GM12864 (cell line): ENCODE data around the gene CLTCL1.

Experiments used
- DNase-seq: peaks from one replicate; pipeline ENCODE4 v3.0.0-alpha.2; 2011; ENCODE audit warnings: low read depth
- H3K4me3 ChIP-seq: 2 replicates; pipeline ENCODE4 v1.5.1; 2011; ENCODE audit warnings: mild to moderate bottlenecking, low read depth, low read length, control low read depth
- TF ChIP-seq, protein P1 (sequence below): IDR thresholded peaks from 2 replicates; pipeline ENCODE4 v1.5.1; 2011; ENCODE audit warnings: low read depth, mild to moderate bottlenecking, moderate library complexity, low read length, control low read depth, inconsistent platforms; ENCODE audit errors: missing control alignments

The CLTCL1 gene

DNA sequence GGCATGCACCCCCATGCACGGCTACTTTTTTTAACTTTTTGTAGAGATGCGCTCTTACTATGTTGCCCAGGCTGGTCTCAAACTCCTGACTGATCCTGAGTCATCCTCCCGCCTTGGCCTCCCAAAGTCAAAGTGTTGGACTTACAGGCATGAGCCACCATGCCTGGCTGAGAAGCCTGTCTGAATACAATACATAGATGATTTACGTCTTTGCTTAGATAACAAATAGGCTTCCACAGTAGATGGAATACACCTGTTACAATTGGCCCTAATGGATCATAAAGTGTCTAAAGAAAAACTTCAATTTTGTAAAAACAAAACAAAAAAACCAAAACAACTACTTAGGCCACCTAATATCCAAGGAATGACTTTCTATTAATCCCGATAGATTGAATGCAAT lies 13.0 kb upstream of the CLTCL1 start:
- TF ChIP-seq, protein P1, sequence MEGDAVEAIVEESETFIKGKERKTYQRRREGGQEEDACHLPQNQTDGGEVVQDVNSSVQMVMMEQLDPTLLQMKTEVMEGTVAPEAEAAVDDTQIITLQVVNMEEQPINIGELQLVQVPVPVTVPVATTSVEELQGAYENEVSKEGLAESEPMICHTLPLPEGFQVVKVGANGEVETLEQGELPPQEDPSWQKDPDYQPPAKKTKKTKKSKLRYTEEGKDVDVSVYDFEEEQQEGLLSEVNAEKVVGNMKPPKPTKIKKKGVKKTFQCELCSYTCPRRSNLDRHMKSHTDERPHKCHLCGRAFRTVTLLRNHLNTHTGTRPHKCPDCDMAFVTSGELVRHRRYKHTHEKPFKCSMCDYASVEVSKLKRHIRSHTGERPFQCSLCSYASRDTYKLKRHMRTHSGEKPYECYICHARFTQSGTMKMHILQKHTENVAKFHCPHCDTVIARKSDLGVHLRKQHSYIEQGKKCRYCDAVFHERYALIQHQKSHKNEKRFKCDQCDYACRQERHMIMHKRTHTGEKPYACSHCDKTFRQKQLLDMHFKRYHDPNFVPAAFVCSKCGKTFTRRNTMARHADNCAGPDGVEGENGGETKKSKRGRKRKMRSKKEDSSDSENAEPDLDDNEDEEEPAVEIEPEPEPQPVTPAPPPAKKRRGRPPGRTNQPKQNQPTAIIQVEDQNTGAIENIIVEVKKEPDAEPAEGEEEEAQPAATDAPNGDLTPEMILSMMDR: no peak
- no peak overlapping the region for H3K4me3 ChIP-seq
- no peak for DNase-seq

DNA sequence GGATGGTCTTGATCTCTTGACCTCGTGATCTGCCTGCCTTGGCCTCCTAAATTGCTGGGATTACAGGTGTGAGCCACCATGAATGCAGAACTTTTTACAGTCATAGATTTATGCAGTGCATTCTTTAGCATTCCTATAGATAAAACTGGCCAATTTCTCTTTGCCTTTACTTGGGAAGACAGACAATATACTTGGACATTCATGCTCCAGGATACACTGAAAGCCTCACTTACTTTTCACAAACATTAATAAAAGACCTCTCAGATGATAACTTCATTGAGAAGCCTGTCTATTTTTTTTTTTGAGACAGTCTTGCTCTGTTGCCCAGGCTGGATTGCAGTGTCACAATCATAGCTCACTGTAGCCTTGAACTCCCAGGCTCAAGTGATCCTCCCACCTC lies 12.3 kb upstream of the CLTCL1 start:
- DNase-seq: no peak

DNA sequence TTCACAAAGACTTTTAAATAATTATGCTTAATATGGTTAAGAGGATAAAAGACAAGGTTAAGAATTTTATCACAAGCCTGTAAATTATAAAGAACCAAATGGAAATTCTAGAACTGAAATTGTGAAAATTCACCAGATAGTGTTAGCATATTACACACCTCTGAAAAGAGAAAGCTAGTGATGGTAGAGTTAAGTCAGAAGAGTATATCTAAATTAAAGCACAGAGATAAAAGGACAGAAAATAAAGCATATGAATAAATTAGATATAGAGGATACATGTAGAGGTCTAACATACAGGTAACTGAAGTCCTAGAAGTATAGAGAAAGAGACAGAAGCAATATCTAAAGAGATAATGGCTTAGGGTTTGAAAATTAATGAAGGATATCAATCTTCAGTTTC lies 4.2 kb upstream of the CLTCL1 start:
- TF ChIP-seq, protein P1: no peak
- H3K4me3 ChIP-seq: no peak overlapping the region

More for the DNA sequence above, 12.3 kb upstream of the CLTCL1 start:
- no peak overlapping the region for H3K4me3 ChIP-seq
- TF ChIP-seq, protein P1: no peak

DNA sequence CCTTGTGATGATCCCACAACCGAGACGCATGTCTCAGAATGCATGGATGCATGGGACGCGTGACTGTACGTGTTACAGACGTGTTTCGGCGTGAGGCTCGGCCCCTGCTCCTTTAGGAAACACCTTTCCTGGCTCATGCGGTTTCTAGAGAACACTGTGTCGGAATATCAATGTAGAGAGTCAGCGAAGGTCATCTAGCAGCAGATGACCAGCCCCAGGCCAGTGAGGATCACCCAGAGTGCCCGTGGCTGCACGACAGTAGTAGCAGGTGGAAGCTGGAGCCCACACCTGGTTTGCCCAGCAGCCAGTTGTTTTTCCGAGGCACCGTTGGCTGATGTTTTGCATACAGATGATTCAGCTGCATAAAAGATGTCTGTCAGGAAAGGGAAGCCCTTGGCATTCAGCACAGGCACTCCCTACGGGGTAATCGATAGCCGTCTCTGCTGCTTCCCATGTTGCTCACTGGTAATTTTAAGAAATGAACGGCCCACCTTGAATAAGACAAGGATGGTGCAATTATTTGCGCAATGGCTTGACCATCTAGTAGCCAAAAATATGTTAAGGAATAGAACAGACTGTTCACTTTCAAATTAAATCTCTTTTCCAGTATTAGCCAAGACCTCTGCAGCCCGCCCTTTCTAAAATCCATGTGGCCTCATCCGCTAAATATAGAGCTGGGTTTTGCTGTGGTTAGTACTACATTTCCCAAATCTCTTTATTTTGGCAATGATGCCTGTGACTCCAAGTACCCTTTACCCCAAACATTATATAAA lies 1.1 kb upstream of the CLTCL1 start:
- TF ChIP-seq, protein P1: no peak
- peak overlapping the region; percentile 74 for H3K4me3 ChIP-seq
- no peak for DNase-seq

More for the DNA sequence above, 4.2 kb upstream of the CLTCL1 start:
- no peak for DNase-seq

DNA sequence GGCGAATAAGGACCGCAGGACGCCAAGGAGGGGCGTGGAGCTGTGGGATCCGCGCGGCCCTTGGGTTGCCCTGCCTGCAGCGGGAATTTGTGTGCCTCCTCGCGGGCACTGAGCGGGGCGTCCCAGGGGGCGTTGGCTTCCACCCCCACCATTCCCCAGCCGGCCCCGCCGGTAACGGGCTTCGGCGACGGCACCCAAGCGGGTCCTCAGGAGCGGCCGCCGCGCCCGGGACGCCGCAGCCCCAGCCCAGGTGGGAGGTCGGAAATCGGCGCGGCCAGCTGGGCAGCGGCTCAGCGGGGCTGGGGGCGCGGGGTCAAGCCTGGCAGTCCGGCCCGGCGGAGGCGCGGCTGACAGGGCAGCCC lies 320 bp downstream of the CLTCL1 start:
- peak overlapping the region; percentile 66 for H3K4me3 ChIP-seq
- TF ChIP-seq, protein P1: no peak
- no peak for DNase-seq

DNA sequence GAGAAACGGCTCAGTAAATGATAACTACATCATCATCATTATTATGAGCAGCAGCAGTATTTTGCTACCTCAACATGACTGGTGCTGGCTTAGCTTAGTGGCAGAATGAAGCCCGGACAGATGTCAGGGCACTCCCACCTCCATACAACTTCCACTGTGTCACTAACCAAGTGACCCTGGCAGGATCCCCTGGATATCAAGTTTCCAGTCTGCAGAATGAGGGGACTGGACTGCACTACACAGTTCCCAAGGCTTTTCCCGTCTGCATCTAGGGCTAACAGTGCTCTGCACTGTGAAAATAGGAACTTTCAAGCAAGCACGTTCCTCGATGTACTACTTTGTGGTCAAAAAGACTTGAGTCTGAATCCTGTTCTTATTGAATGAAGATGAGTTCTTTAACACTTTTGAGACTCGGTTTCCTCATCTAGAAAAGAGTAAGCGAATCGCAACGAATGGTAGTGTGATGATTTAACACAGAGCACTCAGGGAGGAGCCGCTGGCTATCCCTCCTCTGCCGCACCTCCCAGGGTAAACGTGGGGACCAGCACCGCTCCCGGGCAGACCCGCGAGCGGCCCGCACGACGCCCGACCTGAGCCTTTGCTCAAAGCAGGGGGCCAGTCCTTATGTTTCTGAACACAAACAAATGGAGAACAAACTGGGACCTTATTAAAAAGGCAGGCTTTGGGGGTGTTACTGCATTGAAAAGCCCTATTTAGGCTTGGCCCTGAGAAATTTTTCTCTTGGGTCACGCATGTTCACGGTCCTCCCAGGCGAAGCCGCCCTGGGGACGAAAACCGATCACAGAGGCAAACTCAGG lies 910 bp downstream of the CLTCL1 start:
- no peak for DNase-seq
- TF ChIP-seq, protein P1: no peak
- peak overlapping the region; percentile 66 for H3K4me3 ChIP-seq
